ENCODE results near the gene ABCF2.

Gene ABCF2

GRCh38 chr7:151226560-151226874, 488 bp downstream of the ABCF2 start:
- no peaks in the 10 kb centered on the region for H3K9me3 Mint-ChIP-seq
- H3K27ac Mint-ChIP-seq: peak overlapping the region; percentile 98
- peak overlapping the region; percentile 99 for H3K4me3 Mint-ChIP-seq
- H3K36me3 Mint-ChIP-seq (ENCODE audit: low read depth): peaks cover 44% of the 10 kb centered on the region
- H3K27me3 Mint-ChIP-seq: no peaks in the 10 kb centered on the region
- H3K4me1 Mint-ChIP-seq (ENCODE audit: low read depth): peaks cover 38% of the 10 kb centered on the region

- peaks cover 47% of the 10 kb centered on the region for H3K36me3 Mint-ChIP-seq (ENCODE audit: low read depth)
- H3K9me3 Mint-ChIP-seq: no peaks in the 10 kb centered on the region
- peak overlapping the region; percentile 98 for H3K27ac Mint-ChIP-seq
- H3K4me1 Mint-ChIP-seq (ENCODE audit: low read depth): peaks cover 34% of the 10 kb centered on the region
- H3K4me3 Mint-ChIP-seq: peak overlapping the region; percentile 99
- no peaks in the 10 kb centered on the region for H3K27me3 Mint-ChIP-seq
Measured at GRCh38 chr7:151225948-151226510, 976 bp downstream of the ABCF2 start.

GRCh38 chr7:151223728-151224127, 3.3 kb downstream of the ABCF2 start:
- Mint-ChIP-seq H3K9me3 (no peaks in the 10 kb centered on the region), H3K27me3 (no peaks in the 10 kb centered on the region), H3K27ac (no peak overlapping the region), H3K4me3 (no peak overlapping the region), H3K4me1 (ENCODE audit: low read depth) (peaks cover 34% of the 10 kb centered on the region), H3K36me3 (ENCODE audit: low read depth) (peaks cover 64% of the 10 kb centered on the region)

- peaks cover 84% of the 10 kb centered on the region for H3K36me3 Mint-ChIP-seq (ENCODE audit: low read depth)
- no peak overlapping the region for H3K4me3 Mint-ChIP-seq
Measured at GRCh38 chr7:151218170-151218569, 8.8 kb downstream of the ABCF2 start.

GRCh38 chr7:151215396-151215795, 11.6 kb downstream of the ABCF2 start:
- Mint-ChIP-seq H3K4me3 (no peak overlapping the region), H3K36me3 (ENCODE audit: low read depth) (peaks cover 77% of the 10 kb centered on the region), H3K4me1 (ENCODE audit: low read depth) (no peaks in the 10 kb centered on the region), H3K27me3 (no peaks in the 10 kb centered on the region), H3K27ac (no peak overlapping the region), H3K9me3 (no peaks in the 10 kb centered on the region)

More at GRCh38 chr7:151218170-151218569, 8.8 kb downstream of the ABCF2 start:
- H3K27me3 Mint-ChIP-seq: no peaks in the 10 kb centered on the region
- H3K27ac Mint-ChIP-seq: no peak overlapping the region
- no peaks in the 10 kb centered on the region for H3K4me1 Mint-ChIP-seq (ENCODE audit: low read depth)
- H3K9me3 Mint-ChIP-seq: no peaks in the 10 kb centered on the region

GRCh38 chr7:151213826-151214225, 13.2 kb downstream of the ABCF2 start:
- Mint-ChIP-seq H3K4me3 (no peak overlapping the region), H3K9me3 (no peaks in the 10 kb centered on the region), H3K4me1 (ENCODE audit: low read depth) (no peaks in the 10 kb centered on the region), H3K27me3 (no peaks in the 10 kb centered on the region), H3K27ac (no peak overlapping the region), H3K36me3 (ENCODE audit: low read depth) (peaks cover 67% of the 10 kb centered on the region)

- Mint-ChIP-seq H3K27ac (no peak overlapping the region), H3K36me3 (ENCODE audit: low read depth) (peaks cover 55% of the 10 kb centered on the region), H3K4me1 (ENCODE audit: low read depth) (peaks cover 9% of the 10 kb centered on the region), H3K4me3 (no peak overlapping the region), H3K27me3 (no peaks in the 10 kb centered on the region), H3K9me3 (no peaks in the 10 kb centered on the region)
Measured at GRCh38 chr7:151212626-151213025, 14.4 kb downstream of the ABCF2 start.

GRCh38 chr7:151211155-151211772, 15.7 kb downstream of the ABCF2 start:
- Mint-ChIP-seq H3K9me3 (no peaks in the 10 kb centered on the region), H3K36me3 (ENCODE audit: low read depth) (peaks cover 43% of the 10 kb centered on the region), H3K27me3 (no peaks in the 10 kb centered on the region), H3K4me3 (no peak overlapping the region), H3K4me1 (ENCODE audit: low read depth) (peaks cover 20% of the 10 kb centered on the region), H3K27ac (no peak overlapping the region)

- no peak within 1 kb of the TSS for H3K27ac Mint-ChIP-seq
- peaks cover 20% of the 10 kb centered on the region for H3K4me1 Mint-ChIP-seq (ENCODE audit: low read depth)
- no peaks in the 10 kb centered on the region for H3K9me3 Mint-ChIP-seq
- H3K27me3 Mint-ChIP-seq: no peaks in the 10 kb centered on the region
- H3K4me3 Mint-ChIP-seq: no peak within 1 kb of the TSS
- H3K36me3 Mint-ChIP-seq (ENCODE audit: low read depth): peaks cover 33% of the 10 kb centered on the region
Measured at GRCh38 chr7:151210087-151210854, 16.7 kb downstream of the ABCF2 start, which contains the start of gene H2BK1. H2BK1 (minus strand) TSS chr7:151210488; CDS start chr7:151210318, 170 bp downstream.

GRCh38 chr7:151209588-151209987, 17.4 kb downstream of the ABCF2 start:
- H3K4me1 Mint-ChIP-seq (ENCODE audit: low read depth): peaks cover 20% of the 10 kb centered on the region
- no peaks in the 10 kb centered on the region for H3K27me3 Mint-ChIP-seq
- H3K9me3 Mint-ChIP-seq: no peaks in the 10 kb centered on the region
- H3K27ac Mint-ChIP-seq: no peak overlapping the region
- H3K4me3 Mint-ChIP-seq: no peak overlapping the region
- peaks cover 26% of the 10 kb centered on the region for H3K36me3 Mint-ChIP-seq (ENCODE audit: low read depth)

GRCh38 chr7:151208253-151208862, 18.6 kb downstream of the ABCF2 start:
- H3K9me3 Mint-ChIP-seq: no peaks in the 10 kb centered on the region
- H3K4me1 Mint-ChIP-seq (ENCODE audit: low read depth): peaks cover 20% of the 10 kb centered on the region
- peaks cover 19% of the 10 kb centered on the region for H3K36me3 Mint-ChIP-seq (ENCODE audit: low read depth)
- H3K27me3 Mint-ChIP-seq: no peaks in the 10 kb centered on the region
- H3K27ac Mint-ChIP-seq: no peak overlapping the region
- no peak overlapping the region for H3K4me3 Mint-ChIP-seq

- H3K4me1 Mint-ChIP-seq (ENCODE audit: low read depth): peaks cover 20% of the 10 kb centered on the region
- no peaks in the 10 kb centered on the region for H3K27me3 Mint-ChIP-seq
- no peaks in the 10 kb centered on the region for H3K9me3 Mint-ChIP-seq
- H3K27ac Mint-ChIP-seq: no peak overlapping the region
- H3K36me3 Mint-ChIP-seq (ENCODE audit: low read depth): peaks cover 13% of the 10 kb centered on the region
- H3K4me3 Mint-ChIP-seq: no peak overlapping the region
Measured at GRCh38 chr7:151207804-151208203, 19.2 kb downstream of the ABCF2 start.

GRCh38 chr7:151207315-151207714, 19.7 kb downstream of the ABCF2 start:
- Mint-ChIP-seq H3K4me1 (ENCODE audit: low read depth) (peaks cover 20% of the 10 kb centered on the region), H3K27me3 (no peaks in the 10 kb centered on the region), H3K9me3 (no peaks in the 10 kb centered on the region), H3K36me3 (ENCODE audit: low read depth) (peaks cover 11% of the 10 kb centered on the region), H3K4me3 (no peak overlapping the region), H3K27ac (no peak overlapping the region)

GRCh38 chr7:151206914-151207313, 20.1 kb downstream of the ABCF2 start:
- no peak overlapping the region for H3K4me3 Mint-ChIP-seq

GRCh38 chr7:151205730-151206129, 21.3 kb downstream of the ABCF2 start:
- H3K9me3 Mint-ChIP-seq: no peaks in the 10 kb centered on the region
- peaks cover 2% of the 10 kb centered on the region for H3K36me3 Mint-ChIP-seq (ENCODE audit: low read depth)
- no peak overlapping the region for H3K4me3 Mint-ChIP-seq
- H3K27ac Mint-ChIP-seq: no peak overlapping the region
- peaks cover 20% of the 10 kb centered on the region for H3K4me1 Mint-ChIP-seq (ENCODE audit: low read depth)
- H3K27me3 Mint-ChIP-seq: no peaks in the 10 kb centered on the region

More at GRCh38 chr7:151206914-151207313, 20.1 kb downstream of the ABCF2 start:
- no peak overlapping the region for H3K27ac Mint-ChIP-seq
- H3K4me1 Mint-ChIP-seq (ENCODE audit: low read depth): peaks cover 20% of the 10 kb centered on the region
- peaks cover 7% of the 10 kb centered on the region for H3K36me3 Mint-ChIP-seq (ENCODE audit: low read depth)
- H3K27me3 Mint-ChIP-seq: no peaks in the 10 kb centered on the region
- H3K9me3 Mint-ChIP-seq: no peaks in the 10 kb centered on the region
